Ishikawa (cell line): ENCODE data around the gene SLC22A15.

Experiments used
- CREB1 ChIP-seq: IDR thresholded peaks from 2 replicates; pipeline ENCODE4 v1.6.1; 2012; ENCODE audit warnings: low read depth
- EGR1 ChIP-seq: IDR thresholded peaks from 2 replicates; pipeline ENCODE4 v1.6.1; 2012
- EP300 ChIP-seq: IDR thresholded peaks from 2 replicates; pipeline ENCODE4 v1.6.1; 2012; ENCODE audit warnings: borderline replicate concordance
- MAX ChIP-seq: IDR thresholded peaks from 2 replicates; pipeline ENCODE4 v1.6.1; 2012
- NFIC ChIP-seq: IDR thresholded peaks from 2 replicates; pipeline ENCODE4 v1.6.1; 2012
- RAD21 ChIP-seq: IDR thresholded peaks from 2 replicates; pipeline ENCODE4 v1.6.1; 2012; ENCODE audit warnings: low read depth
- REST ChIP-seq: IDR thresholded peaks from 2 replicates; pipeline ENCODE4 v1.6.1; 2012; ENCODE audit warnings: low read depth, mild to moderate bottlenecking
- TAF1 ChIP-seq: IDR thresholded peaks from 2 replicates; pipeline ENCODE4 v1.6.1; 2012; ENCODE audit warnings: low read depth, mild to moderate bottlenecking
- TCF12 ChIP-seq: IDR thresholded peaks from 2 replicates; pipeline ENCODE4 v1.6.1; 2012; ENCODE audit warnings: low read depth
- TEAD4 ChIP-seq: IDR thresholded peaks from 2 replicates; pipeline ENCODE4 v1.6.1; 2012
- USF1 ChIP-seq: IDR thresholded peaks from 2 replicates; pipeline ENCODE4 v1.6.1; 2012
- YY1 ChIP-seq: IDR thresholded peaks from 2 replicates; pipeline ENCODE4 v1.6.1; 2012; ENCODE audit warnings: low read depth
- ZBTB7A ChIP-seq: IDR thresholded peaks from 2 replicates; pipeline ENCODE4 v1.6.1; 2012; ENCODE audit warnings: low read depth

- no peak for TF ChIP-seq EP300
- no peak for TF ChIP-seq YY1
- no peak for TF ChIP-seq USF1
- TF ChIP-seq REST: no peak
- no peak for TF ChIP-seq TEAD4
- TF ChIP-seq TCF12: no peak
- no peak for TF ChIP-seq CREB1
- no peak for TF ChIP-seq RAD21
- no peak for TF ChIP-seq ZBTB7A
- TF ChIP-seq TAF1: no peak
- TF ChIP-seq EGR1: no peak
- TF ChIP-seq MAX: no peak
- TF ChIP-seq NFIC: no peak
Measured at GRCh38 chr1:115973154-115973553, 3.2 kb upstream of the SLC22A15 start.
